Lung microvascular endothelial cell (primary cell): ENCODE measurements around the gene AUNIP. TPM values are rescaled to one million over a fixed set of nuclear protein-coding genes. Genes with fewer than 3 reads are reported as not detected.
A peak's percentile ranks its signal among the peaks of the same experiment; 100 is the strongest.

Experiments
- DNase-seq, 2 donors: peaks; one replicate each; pipeline versions ENCODE4 v3.0.0 to v3.0.0-alpha.2; 2010; ENCODE audit warnings: low read depth in 2 of 2
- total RNA-seq: library from RNA; depleted of rRNA; stranded (reverse); fragments of >200 nt; gene quantifications from 2 replicates; pipeline ENCODE4 v1.2.1, GENCODE V29; 2014

AUNIP gene
- total RNA-seq, 1 donor from 2014 or later: 0.60 TPM

DNA sequence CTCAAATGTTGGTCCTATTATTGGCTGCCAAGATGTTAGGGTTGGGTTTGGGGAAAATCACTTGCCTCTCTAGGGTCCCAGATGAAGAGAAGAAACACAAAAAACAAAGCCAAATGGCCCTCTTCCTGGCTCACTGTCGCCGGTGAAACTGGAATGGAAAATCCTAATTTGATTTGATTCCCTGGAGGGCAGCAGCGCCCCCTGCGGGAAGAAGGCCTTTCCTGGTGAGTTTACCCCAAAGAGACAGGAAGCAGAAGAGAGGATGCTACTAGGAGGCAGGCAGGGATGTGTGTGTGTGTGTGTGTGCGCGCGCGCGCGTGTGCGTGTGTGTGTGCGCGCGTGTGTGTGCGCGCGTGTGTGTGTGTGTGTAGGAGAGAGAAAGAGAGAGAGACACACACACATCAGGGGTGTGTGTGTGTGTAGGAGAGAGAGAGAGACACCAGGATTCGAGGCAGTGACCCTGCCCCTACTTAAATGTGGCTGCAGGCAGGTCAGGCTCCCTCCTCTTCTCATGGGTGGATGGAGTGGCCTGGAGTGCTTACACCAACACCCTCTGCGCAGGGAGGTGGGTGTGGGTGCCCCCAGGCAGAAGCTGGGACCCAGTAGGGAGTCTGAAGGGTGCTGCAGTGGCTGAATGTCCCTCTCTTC is 62.3 kb downstream of the AUNIP start:
- DNase-seq: peak; percentile 75 to 89

DNA sequence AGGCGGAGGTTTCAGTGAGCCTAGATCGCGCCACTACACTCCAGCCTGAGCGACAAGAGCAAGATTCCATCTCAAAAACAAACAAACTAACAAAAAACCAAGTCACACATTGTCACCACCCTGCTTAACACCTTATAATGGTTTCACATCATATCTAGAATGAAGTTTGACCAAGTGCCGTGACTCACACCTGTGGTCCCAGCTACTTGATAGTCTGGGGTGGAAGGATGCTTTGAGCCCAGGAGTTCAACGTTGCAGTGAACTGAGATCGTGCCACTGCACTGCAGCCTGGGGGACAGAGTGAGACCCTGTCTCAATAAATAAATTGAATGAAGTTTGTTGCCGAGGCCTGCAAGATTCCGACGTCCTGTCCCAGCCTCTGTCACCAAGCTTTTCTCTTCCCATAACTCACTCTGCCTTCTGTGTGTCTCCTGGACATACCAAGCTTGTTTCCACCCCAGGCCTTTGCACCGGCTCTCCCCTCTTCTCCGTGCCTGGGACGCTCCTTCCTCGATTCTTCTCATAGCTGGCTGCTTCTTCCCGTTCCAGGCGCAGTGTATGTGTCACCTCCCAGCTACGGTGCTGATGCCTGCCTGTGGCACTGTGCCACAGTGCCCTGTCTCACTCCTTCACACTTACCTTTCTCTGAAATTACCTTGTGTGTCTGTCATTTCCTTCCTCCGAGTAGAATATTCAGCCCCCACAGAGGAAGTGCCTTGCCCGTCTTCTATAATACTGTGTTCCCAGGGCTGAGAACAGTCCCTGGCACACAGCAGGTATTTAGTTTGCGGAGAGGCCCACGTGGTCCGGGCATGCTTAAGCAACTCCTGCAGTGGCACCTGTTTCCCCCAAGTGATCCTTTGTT is 63.1 kb downstream of the AUNIP start:
- no peak for DNase-seq

GRCh38 chr1:25795211-25795610 is 64.0 kb downstream of the AUNIP start:
- no peak for DNase-seq

DNA sequence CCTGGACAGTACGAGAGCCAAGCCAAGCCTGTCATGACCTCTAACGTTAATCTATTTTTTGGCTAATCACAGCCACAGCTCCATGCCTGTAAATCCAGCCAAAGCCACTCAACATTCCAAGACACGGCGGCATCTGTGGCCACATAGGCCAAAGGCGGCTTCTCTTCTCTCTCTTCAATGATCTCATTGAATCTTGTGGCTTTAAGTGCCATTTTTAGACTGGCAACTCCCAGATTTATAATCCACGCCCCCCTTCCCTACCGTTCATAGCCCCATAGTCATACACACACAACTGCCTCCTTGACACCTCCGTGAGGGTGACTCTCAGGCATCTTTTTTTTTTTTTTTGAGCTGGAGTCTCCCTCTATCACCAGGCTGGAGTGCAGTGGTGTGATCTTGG is 64.9 kb downstream of the AUNIP start:
- DNase-seq: no peak

DNA sequence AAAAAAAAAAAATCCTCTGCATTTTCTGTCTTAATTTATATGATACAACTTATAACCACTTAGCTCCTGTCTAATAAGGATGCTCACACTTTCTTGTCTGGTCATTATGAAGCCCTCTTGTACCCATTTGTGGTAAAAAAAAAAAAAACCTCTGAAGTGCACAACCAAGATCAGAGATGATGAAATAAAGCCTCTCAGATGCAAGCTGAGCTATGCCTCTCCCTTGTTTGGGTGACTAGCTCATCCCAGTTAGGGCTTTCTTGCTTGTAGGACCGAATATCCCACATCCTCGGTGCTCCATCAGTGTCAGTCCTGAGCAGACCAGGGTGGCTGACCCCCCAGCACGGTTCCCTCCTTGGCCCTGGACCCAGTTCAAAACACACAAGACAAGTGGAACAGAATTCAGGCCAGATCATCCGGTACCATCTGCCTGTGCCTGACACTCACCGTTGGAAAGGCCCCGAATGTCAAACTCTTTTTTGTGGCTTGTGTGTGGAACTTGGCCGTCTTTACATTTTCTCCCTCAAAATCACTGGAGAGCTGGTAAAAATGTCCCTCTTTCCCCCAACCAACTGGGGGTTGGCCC is 65.6 kb downstream of the AUNIP start:
- no peak for DNase-seq

DNA sequence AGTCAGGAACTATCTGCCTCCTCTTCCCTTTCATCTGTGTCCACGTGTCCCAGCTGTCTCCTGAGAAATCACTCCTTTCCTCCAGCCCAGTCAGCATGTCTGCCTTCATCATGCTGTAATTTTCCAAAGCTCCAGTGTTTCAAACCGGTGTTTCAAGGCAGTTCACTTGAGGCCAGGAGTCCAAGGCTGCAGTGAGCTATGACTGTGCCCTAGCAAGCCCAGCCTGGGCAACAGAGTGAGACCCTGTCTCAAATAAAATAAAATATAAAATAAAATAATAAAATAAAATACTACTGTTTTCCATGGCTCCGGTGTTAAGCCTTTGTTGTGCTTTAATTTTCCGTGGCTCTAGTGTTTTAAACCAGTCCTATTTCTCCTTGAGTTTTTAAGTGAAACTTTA is 67.1 kb downstream of the AUNIP start:
- DNase-seq: no peak

GRCh38 chr1:25790472-25790871 is 68.8 kb downstream of the AUNIP start:
- DNase-seq: no peak

DNA sequence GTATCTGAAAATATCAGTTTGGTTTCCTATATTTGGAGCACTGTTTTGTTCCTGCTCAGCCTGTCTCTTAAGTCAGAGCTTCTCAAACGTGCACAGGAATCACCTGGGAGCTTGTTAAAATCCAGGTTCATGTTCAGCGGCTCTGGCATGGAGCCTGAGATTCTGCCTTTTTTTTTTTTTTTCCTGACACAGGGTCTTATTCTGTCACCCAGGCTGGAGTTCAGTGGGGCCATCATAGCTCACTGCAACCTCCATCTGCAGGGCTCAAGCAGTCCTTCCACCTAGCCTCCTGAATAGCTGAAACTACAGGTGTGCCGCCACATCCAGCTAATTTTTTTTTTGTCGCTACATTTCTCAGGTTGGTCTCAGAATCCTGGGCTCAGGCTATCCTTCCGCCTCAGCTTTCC is 71.5 kb downstream of the AUNIP start:
- no peak for DNase-seq

GRCh38 chr1:25786887-25787759 is 72.1 kb downstream of the AUNIP start:
- no peak for DNase-seq

DNA sequence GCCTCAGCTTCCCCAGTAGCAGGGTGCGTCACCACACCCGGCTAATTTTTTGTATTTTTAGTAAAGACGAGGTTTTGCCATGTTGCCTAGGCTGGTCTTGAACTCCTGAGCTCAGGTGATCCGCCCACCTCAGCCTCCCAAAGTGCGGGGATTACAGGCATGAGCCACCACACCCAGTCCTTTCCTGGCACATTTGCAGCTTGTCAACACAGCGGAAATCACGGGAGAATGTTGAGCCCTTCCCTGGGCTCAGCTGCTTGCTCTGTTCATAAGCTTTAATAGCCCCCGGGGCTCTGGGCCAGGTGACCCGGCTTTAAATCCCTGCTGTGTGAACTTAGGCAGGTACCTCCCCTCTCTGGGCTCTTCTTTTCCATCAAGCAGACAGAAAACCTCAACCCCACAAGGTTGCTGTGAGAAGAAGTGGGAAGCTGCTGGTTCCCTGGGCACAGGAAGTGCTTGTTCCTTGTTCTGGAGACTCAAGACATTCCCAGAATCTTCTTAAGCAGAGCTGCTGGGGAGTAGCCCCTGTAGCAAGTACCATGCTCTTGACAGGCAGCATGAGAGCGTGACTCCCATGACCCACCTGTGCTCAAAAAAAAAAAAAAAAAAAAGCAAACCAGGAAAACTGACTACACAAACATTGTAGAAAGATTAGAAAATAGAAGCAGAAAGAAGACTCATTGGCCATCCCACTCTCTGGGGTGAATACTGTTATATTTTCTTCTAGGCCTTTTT is 73.8 kb downstream of the AUNIP start:
- DNase-seq: no peak

DNA sequence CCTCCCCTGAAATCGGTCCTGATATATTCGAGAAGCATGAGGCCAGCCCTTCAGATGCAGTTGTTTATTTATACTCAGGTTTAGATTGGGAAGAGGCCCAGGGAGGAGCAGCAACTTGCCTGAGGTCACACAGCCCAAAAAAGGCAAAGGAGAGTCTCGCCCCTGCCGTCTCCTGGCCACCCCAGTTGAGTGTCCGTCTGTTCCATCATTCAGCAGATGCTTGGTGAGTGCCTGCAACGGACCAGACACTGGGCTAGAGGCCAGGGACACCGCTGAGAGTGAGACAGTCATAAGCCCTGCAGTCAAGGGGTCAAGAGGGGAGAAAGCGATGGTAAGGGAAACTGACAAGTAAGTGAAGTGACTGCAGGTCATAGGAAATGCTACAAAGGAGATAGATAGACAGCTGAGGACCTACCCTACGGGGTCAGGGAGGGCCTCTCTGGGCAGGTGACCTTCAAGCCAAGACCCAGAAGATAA is 74.6 kb downstream of the AUNIP start:
- DNase-seq: no peak

Other genes starting within 250 kb of the AUNIP start
- 0.22 and 0.79 TPM in 2 replicates for gene MAN1C1, start 242.7 kb downstream of the AUNIP start, total RNA-seq
- gene SELENON, start 59.3 kb downstream of the AUNIP start, total RNA-seq: 21.8 and 27.8 TPM in 2 replicates
- 21.6 and 30.6 TPM in 2 replicates for gene MTFR1L, start 39.5 kb downstream of the AUNIP start, total RNA-seq
- 8.3 and 18.7 TPM in 2 replicates for gene PAQR7, start 16.3 kb upstream of the AUNIP start, total RNA-seq
- gene STMN1, start 47.0 kb upstream of the AUNIP start, total RNA-seq: 162 and 212 TPM in 2 replicates
- gene PAFAH2, start 138.6 kb upstream of the AUNIP start, total RNA-seq: 9.2 and 32.7 TPM in 2 replicates
- under 0.01 TPM in 2 replicates for gene EXTL1, start 162.3 kb upstream of the AUNIP start, total RNA-seq
- gene SLC30A2, start 186.7 kb upstream of the AUNIP start, total RNA-seq: not detected in 2 replicates
- under 0.01 TPM in 1 of 2 replicates, not detected in the other for gene TRIM63, start 208.2 kb upstream of the AUNIP start, total RNA-seq